HG03280 (cell line): ENCODE measurements around the gene OR2B2.

Experiments
- ATAC-seq: cut with Tn5 transposase; IDR thresholded peaks from one replicate; pipeline ENCODE4 v1.9.1; 2021; ENCODE audit warnings: mild to moderate bottlenecking, moderate library complexity; ENCODE audit not compliant: unreplicated experiment

Gene OR2B2

GRCh38 chr6:27893836-27894807 lies 18.1 kb downstream of the OR2B2 start:
- no peak for ATAC-seq

- peak; percentile 53 for ATAC-seq
These were observed 18.9 kb downstream of the OR2B2 start for GRCh38 chr6:27893059-27893835.

- ATAC-seq, result no peak
These were observed 19.5 kb downstream of the OR2B2 start for GRCh38 chr6:27892649-27893058.

- ATAC-seq, result no peak
These were observed 20.8 kb downstream of the OR2B2 start for GRCh38 chr6:27891320-27891875.

- ATAC-seq, result peak; percentile 47
These were observed 21.5 kb downstream of the OR2B2 start for GRCh38 chr6:27890445-27891319.

GRCh38 chr6:27889628-27890444 lies 22.4 kb downstream of the OR2B2 start:
- ATAC-seq, result no peak

- ATAC-seq, result no peak
These were observed 22.9 kb downstream of the OR2B2 start for GRCh38 chr6:27889275-27889627.

- no peak for ATAC-seq
These were observed 23.6 kb downstream of the OR2B2 start for GRCh38 chr6:27888566-27888965.

- no peak for ATAC-seq
These were observed 26.1 kb downstream of the OR2B2 start for GRCh38 chr6:27886073-27886472.

- no peak for ATAC-seq
These were observed 29.1 kb downstream of the OR2B2 start for GRCh38 chr6:27883136-27883535.

GRCh38 chr6:27882624-27883023 lies 29.6 kb downstream of the OR2B2 start:
- no peak for ATAC-seq

GRCh38 chr6:27879837-27880236 lies 32.4 kb downstream of the OR2B2 start:
- no peak for ATAC-seq

- no peak for ATAC-seq
These were observed 38.2 kb downstream of the OR2B2 start for GRCh38 chr6:27874016-27874415.

GRCh38 chr6:27873021-27873940 lies 38.9 kb downstream of the OR2B2 start:
- ATAC-seq, result peak; percentile 31

- peak; percentile 22 for ATAC-seq
These were observed 39.6 kb downstream of the OR2B2 start for GRCh38 chr6:27872642-27873020.

GRCh38 chr6:27871924-27872638 lies 40.1 kb downstream of the OR2B2 start:
- peak; percentile 48 for ATAC-seq

GRCh38 chr6:27870291-27870870 lies 41.8 kb downstream of the OR2B2 start:
- no peak for ATAC-seq

GRCh38 chr6:27868311-27868710 lies 43.9 kb downstream of the OR2B2 start:
- no peak for ATAC-seq
